ENCODE measurements around the gene AOX1. TPM values are rescaled to one million over a fixed set of nuclear protein-coding genes. Genes with fewer than 3 reads are reported as not detected.

AOX1 gene
- total RNA-seq, 1 donor from 2014 or later = 3.6 TPM

- Histone ChIP-seq H3K27me3 (ENCODE audit: low read depth) (peaks cover 13% of the 10 kb centered on the region), H3K9me3 (replicated peaks) (no peaks in the 10 kb centered on the region), H3K36me3 (no peaks in the 10 kb centered on the region), H3K4me1 (no peaks in the 10 kb centered on the region), H3K27ac (replicated peaks) (no peak overlapping the region), H3K4me3 (no peak overlapping the region)
- intact Hi-C loops (cut with micrococcal nuclease) = no loop called here
- no peak for TF ChIP-seq CTCF (IDR thresholded peaks at IDR 0.05; ENCODE audit: borderline replicate concordance)
- no peak for DNase-seq
Measured at GRCh38 chr2:200613692-200614091, 27.9 kb downstream of the AOX1 start.

- no peak overlapping the region for H3K4me3 ChIP-seq
- peaks cover 13% of the 10 kb centered on the region for H3K27me3 ChIP-seq (ENCODE audit: low read depth)
- intact Hi-C loops (cut with micrococcal nuclease) = no loop called here
- no peak for DNase-seq
- no peaks in the 10 kb centered on the region for H3K9me3 ChIP-seq (replicated peaks)
- H3K27ac ChIP-seq (replicated peaks) = no peak overlapping the region
- H3K36me3 ChIP-seq = no peaks in the 10 kb centered on the region
- H3K4me1 ChIP-seq = no peaks in the 10 kb centered on the region
- no peak for TF ChIP-seq CTCF (IDR thresholded peaks at IDR 0.05; ENCODE audit: borderline replicate concordance)
Measured at GRCh38 chr2:200614249-200614648, 28.4 kb downstream of the AOX1 start.

GRCh38 chr2:200615247-200615646 is 29.4 kb downstream of the AOX1 start:
- no peaks in the 10 kb centered on the region for H3K9me3 ChIP-seq (replicated peaks)
- H3K36me3 ChIP-seq = no peaks in the 10 kb centered on the region
- H3K4me3 ChIP-seq = no peak overlapping the region
- peaks cover 13% of the 10 kb centered on the region for H3K27me3 ChIP-seq (ENCODE audit: low read depth)
- DNase-seq = no peak
- intact Hi-C loops (cut with micrococcal nuclease) = no loop called here
- no peak for TF ChIP-seq CTCF (IDR thresholded peaks at IDR 0.05; ENCODE audit: borderline replicate concordance)
- H3K27ac ChIP-seq (replicated peaks) = no peak overlapping the region
- H3K4me1 ChIP-seq = no peaks in the 10 kb centered on the region

- no peak for TF ChIP-seq CTCF (IDR thresholded peaks at IDR 0.05; ENCODE audit: borderline replicate concordance)
- DNase-seq = no peak
- Histone ChIP-seq H3K4me1 (no peaks in the 10 kb centered on the region), H3K27me3 (ENCODE audit: low read depth) (peaks cover 13% of the 10 kb centered on the region), H3K4me3 (no peak overlapping the region), H3K36me3 (no peaks in the 10 kb centered on the region), H3K27ac (replicated peaks) (no peak overlapping the region), H3K9me3 (replicated peaks) (no peaks in the 10 kb centered on the region)
- intact Hi-C loops (cut with micrococcal nuclease) = no loop called here
Measured at GRCh38 chr2:200616193-200616592, 30.4 kb downstream of the AOX1 start.

GRCh38 chr2:200616656-200617055 is 30.8 kb downstream of the AOX1 start:
- Histone ChIP-seq H3K9me3 (replicated peaks) (no peaks in the 10 kb centered on the region), H3K27me3 (ENCODE audit: low read depth) (peaks cover 13% of the 10 kb centered on the region), H3K27ac (replicated peaks) (no peak overlapping the region), H3K4me1 (no peaks in the 10 kb centered on the region), H3K36me3 (no peaks in the 10 kb centered on the region), H3K4me3 (no peak overlapping the region)
- intact Hi-C loops (cut with micrococcal nuclease) = no loop called here
- TF ChIP-seq CTCF (IDR thresholded peaks at IDR 0.05; ENCODE audit: borderline replicate concordance) = no peak
- no peak for DNase-seq
